Mesendoderm (in vitro differentiated cells): ENCODE data around the gene SNTG2.

Experiments used
- DNase-seq: peaks from one replicate; pipeline ENCODE4 v3.0.0; 2013
- H2AK5ac ChIP-seq: 2 replicates; pipeline ENCODE4 v1.6.1; 2013; ENCODE audit warnings: low read length, inconsistent platforms
- H2BK120ac ChIP-seq: 2 replicates; pipeline ENCODE4 v1.6.1; 2013; ENCODE audit warnings: low read depth, mild to moderate bottlenecking, low read length, moderate library complexity, mixed read lengths
- H2BK15ac ChIP-seq: replicated peaks from 2 replicates; pipeline ENCODE4 v1.6.1; 2013; ENCODE audit warnings: low read depth, mild to moderate bottlenecking, moderate library complexity
- H2BK5ac ChIP-seq: 2 replicates; pipeline ENCODE4 v1.6.1; 2013; ENCODE audit warnings: low read length, inconsistent platforms
- H3K18ac ChIP-seq: 2 replicates; pipeline ENCODE4 v1.6.1; 2013; ENCODE audit warnings: mild to moderate bottlenecking, low read length, mixed read lengths
- H3K23ac ChIP-seq: one replicate; pipeline ENCODE4 v1.6.1; 2013; ENCODE audit warnings: low read length
- H3K27ac ChIP-seq: 2 replicates; pipeline ENCODE4 v1.5.1; 2013; ENCODE audit warnings: low read depth, mild to moderate bottlenecking, inconsistent platforms, low read length, moderate library complexity
- H3K27me3 ChIP-seq: 2 replicates; pipeline ENCODE4 v1.6.1; 2013; ENCODE audit warnings: low read length, control low read depth, mild to moderate bottlenecking, inconsistent platforms; ENCODE audit not compliant: insufficient read depth, poor library complexity
- H3K36me3 ChIP-seq: 2 replicates; pipeline ENCODE4 v1.6.1; 2013; ENCODE audit warnings: low read length, inconsistent platforms; ENCODE audit not compliant: control insufficient read depth, insufficient read depth
- H3K4ac ChIP-seq: one replicate; pipeline ENCODE4 v1.6.1; 2013; ENCODE audit warnings: low read depth, mild to moderate bottlenecking, low read length, moderate library complexity
- H3K4me1 ChIP-seq: 2 replicates; pipeline ENCODE4 v1.6.1; 2013; ENCODE audit warnings: low read depth, low read length, inconsistent platforms; ENCODE audit not compliant: control insufficient read depth
- H3K4me2 ChIP-seq: 2 replicates; pipeline ENCODE4 v1.6.1; 2013; ENCODE audit warnings: low read length
- H3K4me3 ChIP-seq: 2 replicates; pipeline ENCODE4 v1.5.1; 2013; ENCODE audit warnings: mild to moderate bottlenecking, low read length
- H3K56ac ChIP-seq: one replicate; pipeline ENCODE4 v1.6.1; 2013; ENCODE audit warnings: low read length
- H3K79me1 ChIP-seq: 2 replicates; pipeline ENCODE4 v1.6.1; 2013; ENCODE audit warnings: low read length, inconsistent platforms
- H3K79me2 ChIP-seq: 2 replicates; pipeline ENCODE4 v1.6.1; 2013; ENCODE audit warnings: mild to moderate bottlenecking, low read length; ENCODE audit not compliant: control insufficient read depth, insufficient read depth
- H3K9ac ChIP-seq: 2 replicates; pipeline ENCODE4 v1.6.1; 2013; ENCODE audit warnings: low read length, inconsistent platforms
- H4K5ac ChIP-seq: one replicate; pipeline ENCODE4 v1.6.1; 2013; ENCODE audit warnings: low read length
- H4K8ac ChIP-seq: one replicate; pipeline ENCODE4 v1.6.1; 2013; ENCODE audit warnings: low read depth, mild to moderate bottlenecking, control low read depth, low read length, moderate library complexity
- WGBS: extraction: QIAGEN DNeasy Blood & Tissue Kit; methylation state at CpG from one replicate; pipeline ENCODE4 v1.1.7; 2013; ENCODE audit warnings: low lambda C conversion rate, missing lambda C conversion rate; ENCODE audit not compliant: insufficient coverage; ENCODE audit errors: extremely low coverage; 5-methylcytosine and 5-hydroxymethylcytosine counted together

SNTG2 gene

GRCh38 chr2:1207962-1208510 lies 257.4 kb downstream of the SNTG2 start:
- H3K79me2 ChIP-seq: no peaks in the 10 kb centered on the region
- WGBS: no CpG with 5 or more reads among the region's 20 CpGs
- H2BK5ac ChIP-seq: no peak overlapping the region
- H2BK15ac ChIP-seq: no peak overlapping the region
- H3K4me1 ChIP-seq: no peaks in the 10 kb centered on the region
- H3K27ac ChIP-seq: no peak overlapping the region
- no peak overlapping the region for H3K18ac ChIP-seq
- no peak overlapping the region for H3K23ac ChIP-seq
- H4K8ac ChIP-seq: no peak overlapping the region
- no peak overlapping the region for H4K5ac ChIP-seq
- H3K4me3 ChIP-seq: no peak overlapping the region
- H3K56ac ChIP-seq: no peak overlapping the region
- no peaks in the 10 kb centered on the region for H3K36me3 ChIP-seq
- H2BK120ac ChIP-seq: no peak overlapping the region
- H3K79me1 ChIP-seq: no peaks in the 10 kb centered on the region
- no peak overlapping the region for H3K4me2 ChIP-seq
- no peak overlapping the region for H3K4ac ChIP-seq
- no peak for DNase-seq
- no peak overlapping the region for H3K9ac ChIP-seq
- no peak overlapping the region for H2AK5ac ChIP-seq
- no peaks in the 10 kb centered on the region for H3K27me3 ChIP-seq

- Histone ChIP-seq H3K23ac (no peak overlapping the region), H3K4me3 (no peak overlapping the region), H3K4me2 (no peak overlapping the region), H3K56ac (no peak overlapping the region), H3K36me3 (no peaks in the 10 kb centered on the region), H3K18ac (no peak overlapping the region), H3K9ac (no peak overlapping the region), H4K5ac (no peak overlapping the region), H2BK120ac (no peak overlapping the region), H3K79me2 (no peaks in the 10 kb centered on the region), H3K79me1 (no peaks in the 10 kb centered on the region), H3K4ac (no peak overlapping the region), H3K27me3 (no peaks in the 10 kb centered on the region), H2BK5ac (no peak overlapping the region), H2BK15ac (no peak overlapping the region), H4K8ac (no peak overlapping the region), H2AK5ac (no peak overlapping the region), H3K27ac (no peak overlapping the region), H3K4me1 (no peaks in the 10 kb centered on the region)
- DNase-seq: no peak
- no CpG with 5 or more reads among the region's 18 CpGs for WGBS
Observed at GRCh38 chr2:1208522-1208921, 257.9 kb downstream of the SNTG2 start.

DNA sequence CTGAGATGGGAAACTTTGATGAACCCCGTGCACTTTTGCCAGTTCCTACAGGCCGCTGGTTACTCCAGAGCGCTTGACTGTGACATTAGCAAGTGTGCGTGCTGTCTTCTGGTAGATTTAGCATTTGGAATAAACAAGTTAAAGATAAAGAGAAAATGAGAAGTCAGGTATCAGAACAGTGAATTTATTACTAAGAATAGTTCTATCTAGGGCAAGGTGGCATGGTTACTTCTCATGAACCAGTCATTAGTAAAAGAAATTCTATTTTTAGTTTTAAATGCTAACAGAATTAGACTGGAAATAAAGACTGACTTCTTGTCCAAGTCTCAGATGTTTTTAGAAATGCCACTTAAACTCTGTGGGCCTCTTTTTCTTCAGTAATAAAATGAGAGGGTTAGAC lies 258.6 kb downstream of the SNTG2 start:
- Histone ChIP-seq H2BK120ac (no peak overlapping the region), H3K4me2 (no peak overlapping the region), H3K18ac (no peak overlapping the region), H3K4me3 (no peak overlapping the region), H4K8ac (no peak overlapping the region), H2BK5ac (no peak overlapping the region), H3K56ac (no peak overlapping the region), H3K9ac (no peak overlapping the region), H2BK15ac (no peak overlapping the region), H3K27me3 (no peaks in the 10 kb centered on the region), H3K4ac (no peak overlapping the region), H3K27ac (no peak overlapping the region), H4K5ac (no peak overlapping the region), H3K36me3 (no peaks in the 10 kb centered on the region), H3K79me1 (no peaks in the 10 kb centered on the region), H2AK5ac (no peak overlapping the region), H3K23ac (no peak overlapping the region), H3K4me1 (no peaks in the 10 kb centered on the region), H3K79me2 (no peaks in the 10 kb centered on the region)
- WGBS: no CpG with 5 or more reads among the region's 4 CpGs
- DNase-seq: no peak

DNA sequence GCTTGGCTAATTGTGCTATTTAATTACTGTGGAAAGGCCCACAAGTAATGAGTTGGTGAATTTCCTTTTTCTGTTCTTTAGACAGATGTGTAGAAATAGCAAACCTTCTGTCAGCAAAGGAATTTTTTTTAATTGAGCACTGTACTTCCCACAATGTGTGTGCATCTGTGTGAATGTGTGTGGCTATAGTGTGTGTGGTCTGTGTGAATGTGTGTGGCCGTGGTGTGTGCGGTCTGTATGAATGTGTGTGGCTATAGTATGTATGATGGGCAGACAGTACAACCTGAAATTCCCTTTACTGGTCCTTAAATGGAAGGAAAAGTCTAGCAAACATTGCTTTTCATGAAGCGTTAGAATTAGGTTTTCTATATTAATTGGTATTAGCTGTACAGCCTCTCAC lies 259.1 kb downstream of the SNTG2 start:
- H2AK5ac ChIP-seq: no peak overlapping the region
- H3K4ac ChIP-seq: no peak overlapping the region
- H3K23ac ChIP-seq: no peak overlapping the region
- no peak for DNase-seq
- H3K4me1 ChIP-seq: no peaks in the 10 kb centered on the region
- no peak overlapping the region for H4K5ac ChIP-seq
- H3K27ac ChIP-seq: no peak overlapping the region
- no peak overlapping the region for H3K4me3 ChIP-seq
- no peak overlapping the region for H3K9ac ChIP-seq
- H3K18ac ChIP-seq: no peak overlapping the region
- no peaks in the 10 kb centered on the region for H3K79me1 ChIP-seq
- H3K56ac ChIP-seq: no peak overlapping the region
- no peaks in the 10 kb centered on the region for H3K36me3 ChIP-seq
- no CpG with 5 or more reads among the region's 3 CpGs for WGBS
- H2BK15ac ChIP-seq: no peak overlapping the region
- no peaks in the 10 kb centered on the region for H3K27me3 ChIP-seq
- no peaks in the 10 kb centered on the region for H3K79me2 ChIP-seq
- H2BK120ac ChIP-seq: no peak overlapping the region
- H3K4me2 ChIP-seq: no peak overlapping the region
- H4K8ac ChIP-seq: no peak overlapping the region
- H2BK5ac ChIP-seq: no peak overlapping the region

- no peak overlapping the region for H3K27ac ChIP-seq
- no peak overlapping the region for H3K9ac ChIP-seq
- no peaks in the 10 kb centered on the region for H3K27me3 ChIP-seq
- WGBS: no CpG with 5 or more reads among the region's 3 CpGs
- no peak overlapping the region for H2BK15ac ChIP-seq
- no peak overlapping the region for H3K23ac ChIP-seq
- no peaks in the 10 kb centered on the region for H3K79me2 ChIP-seq
- H3K56ac ChIP-seq: no peak overlapping the region
- no peak overlapping the region for H2BK120ac ChIP-seq
- no peak overlapping the region for H2BK5ac ChIP-seq
- no peaks in the 10 kb centered on the region for H3K4me1 ChIP-seq
- DNase-seq: no peak
- H3K79me1 ChIP-seq: no peaks in the 10 kb centered on the region
- H3K36me3 ChIP-seq: no peaks in the 10 kb centered on the region
- no peak overlapping the region for H2AK5ac ChIP-seq
- no peak overlapping the region for H4K8ac ChIP-seq
- no peak overlapping the region for H3K4me2 ChIP-seq
- H3K4ac ChIP-seq: no peak overlapping the region
- no peak overlapping the region for H4K5ac ChIP-seq
- H3K4me3 ChIP-seq: no peak overlapping the region
- no peak overlapping the region for H3K18ac ChIP-seq
Observed at GRCh38 chr2:1210352-1210751, 259.7 kb downstream of the SNTG2 start.

DNA sequence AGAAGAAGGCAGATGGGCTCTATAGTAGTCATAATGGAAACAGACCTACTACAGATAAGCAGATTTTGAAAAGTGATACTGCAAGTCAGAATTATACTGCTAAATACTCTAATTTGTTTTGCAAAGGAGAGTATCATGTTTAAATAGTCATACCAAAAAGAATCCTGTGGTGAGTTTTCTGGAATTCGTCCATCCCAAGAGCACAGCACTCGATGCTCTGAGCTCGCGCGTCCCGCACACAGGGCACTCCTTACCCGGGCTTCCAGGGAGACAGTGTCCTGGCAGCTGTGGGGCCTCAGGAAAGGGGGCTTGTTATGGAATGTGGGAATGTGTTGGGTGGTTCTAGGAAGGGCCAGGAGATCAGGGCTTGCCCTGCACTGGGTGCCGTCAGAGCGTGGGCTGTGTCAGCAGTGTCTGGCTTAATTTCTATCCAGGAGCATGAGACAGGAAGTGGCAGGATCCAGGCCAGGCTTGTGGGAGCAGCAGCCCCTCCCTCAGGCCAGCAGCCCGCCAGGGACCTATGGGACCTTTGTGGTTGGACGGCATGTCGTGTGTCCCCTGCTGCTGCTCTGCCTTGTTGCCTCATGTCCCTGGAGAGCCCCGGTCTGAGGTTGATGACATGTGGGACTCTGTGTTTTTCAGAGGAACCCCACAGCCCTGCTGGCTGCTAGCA lies 269.4 kb downstream of the SNTG2 start:
- H2BK120ac ChIP-seq: no peak overlapping the region
- no peak overlapping the region for H3K23ac ChIP-seq
- H3K4me3 ChIP-seq: no peak overlapping the region
- no peak overlapping the region for H3K56ac ChIP-seq
- no peak overlapping the region for H3K4me2 ChIP-seq
- no peak overlapping the region for H4K8ac ChIP-seq
- H3K18ac ChIP-seq: no peak overlapping the region
- H3K79me2 ChIP-seq: no peaks in the 10 kb centered on the region
- H2BK15ac ChIP-seq: no peak overlapping the region
- no peak overlapping the region for H3K27ac ChIP-seq
- H3K36me3 ChIP-seq: no peaks in the 10 kb centered on the region
- H4K5ac ChIP-seq: no peak overlapping the region
- no peaks in the 10 kb centered on the region for H3K4me1 ChIP-seq
- DNase-seq: no peak
- H3K79me1 ChIP-seq: no peaks in the 10 kb centered on the region
- H2AK5ac ChIP-seq: no peak overlapping the region
- WGBS: no CpG with 5 or more reads among the region's 13 CpGs
- H3K27me3 ChIP-seq: no peaks in the 10 kb centered on the region
- no peak overlapping the region for H3K4ac ChIP-seq
- no peak overlapping the region for H2BK5ac ChIP-seq
- H3K9ac ChIP-seq: no peak overlapping the region
